ENCODE measurements around the gene TTC33. TPM values are rescaled to one million over a fixed set of nuclear protein-coding genes. Genes with fewer than 3 reads are reported as not detected.
"Not testable (repeated sequence)": the region's sequence is repeated elsewhere in the genome, so short reads cannot be mapped to it uniquely, and the experiment has no call there.

The TTC33 gene
- total and polyA plus RNA-seq, 2 donors: 13.2 to 38.4 TPM

GRCh38 chr5:40605295-40605958, 150.3 kb downstream of the TTC33 start:
- 92% methylated on average over 4 of the region's 4 CpGs for WGBS
- Histone ChIP-seq H3K27ac (ENCODE audit: low read depth) (no peak overlapping the region), H3K4me3 (ENCODE audit: low read depth, low read length) (no peak overlapping the region), H3K4me1 (ENCODE audit: insufficient read depth) (no peaks in the 10 kb centered on the region), H3K36me3 (ENCODE audit: insufficient read depth) (no peaks in the 10 kb centered on the region)
- DNase-seq (ENCODE audit: extremely low spot score): no peak

GRCh38 chr5:40603378-40603777, 152.4 kb downstream of the TTC33 start:
- no peaks in the 10 kb centered on the region for H3K4me1 ChIP-seq (ENCODE audit: insufficient read depth)
- no peaks in the 10 kb centered on the region for H3K36me3 ChIP-seq (ENCODE audit: insufficient read depth)
- WGBS: 89% methylated on average over 1 of the region's 1 CpG
- H3K27ac ChIP-seq (ENCODE audit: low read depth): no peak overlapping the region
- no peak for DNase-seq (ENCODE audit: extremely low spot score)
- no peak overlapping the region for H3K4me3 ChIP-seq (ENCODE audit: low read depth, low read length)

- Histone ChIP-seq H3K4me3 (ENCODE audit: low read depth, low read length) (no peak overlapping the region), H3K36me3 (ENCODE audit: insufficient read depth) (no peaks in the 10 kb centered on the region), H3K27ac (ENCODE audit: low read depth) (no peak overlapping the region), H3K4me1 (ENCODE audit: insufficient read depth) (no peaks in the 10 kb centered on the region)
- no peak for DNase-seq (ENCODE audit: extremely low spot score)
These were observed 154.4 kb downstream of the TTC33 start for GRCh38 chr5:40601198-40601868.

- Histone ChIP-seq H3K4me1 (ENCODE audit: insufficient read depth) (no peaks in the 10 kb centered on the region), H3K27ac (ENCODE audit: low read depth) (no peak overlapping the region), H3K4me3 (ENCODE audit: low read depth, low read length) (no peak overlapping the region), H3K36me3 (ENCODE audit: insufficient read depth) (no peaks in the 10 kb centered on the region)
- WGBS: 90% methylated on average over 1 of the region's 1 CpG
- DNase-seq (ENCODE audit: extremely low spot score): no peak
These were observed 155.4 kb downstream of the TTC33 start for GRCh38 chr5:40600383-40600782.

GRCh38 chr5:40599676-40600075, 156.1 kb downstream of the TTC33 start:
- H3K36me3 ChIP-seq (ENCODE audit: insufficient read depth): no peaks in the 10 kb centered on the region
- H3K27ac ChIP-seq (ENCODE audit: low read depth): no peak overlapping the region
- DNase-seq (ENCODE audit: extremely low spot score): no peak
- no peak overlapping the region for H3K4me3 ChIP-seq (ENCODE audit: low read depth, low read length)
- no peaks in the 10 kb centered on the region for H3K4me1 ChIP-seq (ENCODE audit: insufficient read depth)

- H3K36me3 ChIP-seq (ENCODE audit: insufficient read depth): no peaks in the 10 kb centered on the region
- no peak overlapping the region for H3K4me3 ChIP-seq (ENCODE audit: low read depth, low read length)
- 28% methylated on average over 1 of the region's 1 CpG for WGBS
- no peaks in the 10 kb centered on the region for H3K4me1 ChIP-seq (ENCODE audit: insufficient read depth)
- no peak for DNase-seq (ENCODE audit: extremely low spot score)
- H3K27ac ChIP-seq (ENCODE audit: low read depth): no peak overlapping the region
These were observed 160.9 kb downstream of the TTC33 start for GRCh38 chr5:40594811-40595210.

GRCh38 chr5:40591727-40592396, 163.9 kb downstream of the TTC33 start:
- not testable (repeated sequence) for H3K36me3 ChIP-seq (ENCODE audit: insufficient read depth); H3K4me1 ChIP-seq (ENCODE audit: insufficient read depth); H3K4me3 ChIP-seq (ENCODE audit: low read depth, low read length); DNase-seq (ENCODE audit: extremely low spot score); H3K27ac ChIP-seq (ENCODE audit: low read depth)
- 73% methylated on average over 10 of the region's 10 CpGs for WGBS

GRCh38 chr5:40587376-40587775, 168.4 kb downstream of the TTC33 start:
- no peak for DNase-seq (ENCODE audit: extremely low spot score)
- Histone ChIP-seq H3K27ac (ENCODE audit: low read depth) (no peak overlapping the region), H3K4me3 (ENCODE audit: low read depth, low read length) (no peak overlapping the region), H3K36me3 (ENCODE audit: insufficient read depth) (no peaks in the 10 kb centered on the region), H3K4me1 (ENCODE audit: insufficient read depth) (no peaks in the 10 kb centered on the region)
- 77% methylated on average over 1 of the region's 1 CpG for WGBS

- H3K27ac ChIP-seq (ENCODE audit: low read depth): no peak overlapping the region
- H3K4me1 ChIP-seq (ENCODE audit: insufficient read depth): no peaks in the 10 kb centered on the region
- no peaks in the 10 kb centered on the region for H3K36me3 ChIP-seq (ENCODE audit: insufficient read depth)
- H3K4me3 ChIP-seq (ENCODE audit: low read depth, low read length): no peak overlapping the region
- DNase-seq (ENCODE audit: extremely low spot score): no peak
- 89% methylated on average over 5 of the region's 5 CpGs for WGBS
These were observed 170.1 kb downstream of the TTC33 start for GRCh38 chr5:40585537-40586267.

- WGBS: 78% methylated on average over 2 of the region's 2 CpGs
- no peaks in the 10 kb centered on the region for H3K36me3 ChIP-seq (ENCODE audit: insufficient read depth)
- H3K4me1 ChIP-seq (ENCODE audit: insufficient read depth): no peaks in the 10 kb centered on the region
- DNase-seq (ENCODE audit: extremely low spot score): no peak
- no peak overlapping the region for H3K27ac ChIP-seq (ENCODE audit: low read depth)
- H3K4me3 ChIP-seq (ENCODE audit: low read depth, low read length): no peak overlapping the region
These were observed 171.7 kb downstream of the TTC33 start for GRCh38 chr5:40584054-40584453.

- Histone ChIP-seq H3K4me1 (ENCODE audit: insufficient read depth) (no peaks in the 10 kb centered on the region), H3K4me3 (ENCODE audit: low read depth, low read length) (no peak overlapping the region), H3K27ac (ENCODE audit: low read depth) (no peak overlapping the region), H3K36me3 (ENCODE audit: insufficient read depth) (no peaks in the 10 kb centered on the region)
- WGBS: 72% methylated on average over 9 of the region's 9 CpGs
- no peak for DNase-seq (ENCODE audit: extremely low spot score)
These were observed 177.0 kb downstream of the TTC33 start for GRCh38 chr5:40578501-40579451.

GRCh38 chr5:40577718-40578117, 178.0 kb downstream of the TTC33 start:
- WGBS: 75% methylated on average over 3 of the region's 3 CpGs
- no peaks in the 10 kb centered on the region for H3K36me3 ChIP-seq (ENCODE audit: insufficient read depth)
- H3K27ac ChIP-seq (ENCODE audit: low read depth): no peak overlapping the region
- H3K4me1 ChIP-seq (ENCODE audit: insufficient read depth): no peaks in the 10 kb centered on the region
- DNase-seq (ENCODE audit: extremely low spot score): no peak
- no peak overlapping the region for H3K4me3 ChIP-seq (ENCODE audit: low read depth, low read length)

GRCh38 chr5:40575921-40576320, 179.8 kb downstream of the TTC33 start:
- WGBS: 81% methylated on average over 3 of the region's 3 CpGs
- no peaks in the 10 kb centered on the region for H3K36me3 ChIP-seq (ENCODE audit: insufficient read depth)

More at GRCh38 chr5:40575921-40576320, 179.8 kb downstream of the TTC33 start:
- Histone ChIP-seq H3K27ac (ENCODE audit: low read depth) (no peak overlapping the region), H3K4me3 (ENCODE audit: low read depth, low read length) (no peak overlapping the region), H3K4me1 (ENCODE audit: insufficient read depth) (no peaks in the 10 kb centered on the region)
- no peak for DNase-seq (ENCODE audit: extremely low spot score)
